Activated T-helper 1 cell treated with anti-CD3 and anti-CD28 coated beads, Interleukin-2, amount 50 U/mL, for 16 hours (primary cell): ENCODE data around the gene PHF5A.

Experiments used
- DNase-seq, 2 donors: peaks; one replicate each; pipeline ENCODE4 v3.0.0-alpha.2; 2020; ENCODE audit warnings: low read depth in 1 of 2, low spot score in 1 of 2

Gene PHF5A, protein sequence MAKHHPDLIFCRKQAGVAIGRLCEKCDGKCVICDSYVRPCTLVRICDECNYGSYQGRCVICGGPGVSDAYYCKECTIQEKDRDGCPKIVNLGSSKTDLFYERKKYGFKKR

DNA sequence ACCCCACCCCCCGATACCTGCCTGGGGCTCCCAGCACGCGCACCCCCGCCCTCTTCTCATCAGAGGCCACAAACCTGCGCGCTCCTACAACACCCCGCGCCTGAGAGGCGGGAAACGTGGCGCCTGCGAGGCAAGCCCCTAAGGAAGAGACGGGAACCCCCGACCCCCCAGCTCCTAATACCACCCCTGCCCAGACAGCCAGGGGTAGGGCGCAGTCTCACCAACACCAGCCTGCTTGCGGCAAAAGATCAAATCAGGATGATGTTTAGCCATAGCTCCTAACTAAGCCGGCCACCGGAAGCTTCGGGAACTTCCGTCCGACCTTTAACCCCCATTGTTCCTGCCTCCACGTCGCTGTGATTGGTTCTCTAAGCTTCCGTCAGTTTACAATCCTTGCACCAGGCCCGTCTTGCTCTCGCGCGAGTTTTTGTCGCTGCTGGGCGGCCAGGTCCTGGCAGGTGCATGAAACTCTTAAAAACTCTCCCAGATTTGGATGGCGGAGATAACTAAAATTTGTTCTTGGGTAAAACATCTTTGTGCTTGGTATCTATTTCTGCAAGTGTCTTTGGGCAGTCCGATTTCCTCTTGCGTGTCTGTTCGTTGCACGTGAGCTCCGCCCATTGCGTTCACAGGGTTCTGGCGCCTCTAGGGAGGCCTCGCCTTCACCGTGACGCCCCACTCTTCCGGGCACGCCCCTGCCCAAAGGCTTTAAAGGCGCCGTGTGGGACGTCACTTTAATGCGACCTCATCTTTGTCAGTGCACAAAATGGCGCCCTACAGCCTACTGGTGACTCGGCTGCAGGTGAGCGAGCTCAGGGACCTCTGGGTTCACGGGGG, at the start of gene PHF5A, which contains the start of gene ACO2:
Gene PHF5A, minus strand, starts transcription at position 312 of the 837 bp plus-strand sequence. Its CDS starts 39 bp downstream, at position 273.
Gene ACO2, plus strand, starts transcription at position 737 of the 837 bp plus-strand sequence. Its CDS starts 30 bp downstream, at position 767.
- peak; percentile 96 to 97 for DNase-seq

DNA sequence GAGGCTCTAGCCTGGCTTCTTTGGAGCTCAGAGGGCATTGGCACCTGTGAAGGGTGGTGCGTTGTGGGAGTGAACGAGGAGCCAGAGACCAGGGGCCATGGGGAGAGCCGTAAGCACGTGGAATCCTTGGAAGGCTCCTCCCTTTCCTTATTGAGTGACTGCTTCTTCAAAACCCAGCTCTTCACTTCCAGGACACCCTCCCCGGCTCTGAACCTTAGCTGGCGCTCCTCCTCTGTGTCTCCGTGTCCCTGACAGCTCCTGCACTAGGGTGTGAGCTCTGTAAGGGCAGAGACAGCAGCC, 49.5 kb upstream of the PHF5A start:
- DNase-seq: no peak

DNA sequence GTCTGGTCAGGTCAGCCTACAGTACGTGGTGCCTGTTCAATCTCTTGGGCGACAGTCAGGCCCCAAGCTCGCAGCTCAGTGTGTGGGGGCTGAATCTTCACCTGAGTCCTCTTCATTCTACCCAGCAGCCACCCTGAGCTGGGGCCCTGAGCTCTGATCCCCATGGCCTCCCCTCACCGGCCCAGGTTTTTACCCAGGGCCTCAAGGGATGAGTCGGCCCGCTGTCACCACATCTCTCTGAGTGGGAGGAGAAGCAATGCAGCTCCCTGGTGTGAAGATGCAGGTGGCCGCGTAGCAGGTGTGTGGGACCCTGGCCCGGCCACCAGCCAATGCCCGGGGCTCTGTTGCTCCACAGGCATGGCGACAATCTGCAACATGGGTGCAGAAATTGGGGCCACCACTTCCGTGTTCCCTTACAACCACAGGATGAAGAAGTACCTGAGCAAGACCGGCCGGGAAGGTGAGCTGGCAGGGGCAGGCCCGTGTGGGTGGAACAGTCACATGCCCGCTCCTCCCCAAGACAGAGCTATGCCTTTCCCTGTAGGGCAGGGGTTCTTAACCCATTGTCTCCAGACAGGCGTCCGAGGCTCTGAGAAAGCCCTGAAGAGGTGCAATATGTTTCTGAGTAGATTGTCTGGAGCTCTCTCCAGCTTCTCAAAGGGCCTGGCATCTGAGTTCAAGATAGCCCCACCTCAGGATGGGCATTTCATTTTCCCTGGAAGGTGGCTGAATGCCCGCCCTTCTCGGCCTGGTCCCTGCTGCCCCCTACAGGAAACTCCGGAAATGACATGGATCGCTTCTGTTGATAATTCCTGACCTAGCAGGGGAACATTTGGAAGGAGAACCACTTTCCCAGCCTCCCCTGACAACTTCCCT, 48.9 kb upstream of the PHF5A start:
- peak in 1 of 2 donors; percentile 17 for DNase-seq

DNA sequence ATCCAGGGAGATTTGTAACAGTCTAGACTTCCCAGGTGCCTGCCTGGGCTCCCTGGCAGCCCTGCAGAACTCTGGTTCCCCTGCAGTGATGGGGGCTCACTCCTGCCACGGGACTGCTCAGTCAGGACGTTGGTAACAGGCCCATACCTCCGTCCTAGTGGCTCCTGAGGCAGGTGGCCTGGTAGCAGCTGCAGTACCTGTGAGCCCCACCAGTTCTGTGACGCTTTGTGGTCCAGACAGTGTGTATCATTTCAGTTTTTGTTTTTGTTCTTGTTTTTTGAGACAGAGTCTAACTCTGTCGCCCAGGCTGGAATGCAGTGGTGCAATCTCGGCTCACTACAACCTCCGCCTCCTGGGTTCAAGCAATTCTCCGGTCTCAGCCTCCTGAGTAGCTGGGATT, 48.0 kb upstream of the PHF5A start:
- DNase-seq: no peak

DNA sequence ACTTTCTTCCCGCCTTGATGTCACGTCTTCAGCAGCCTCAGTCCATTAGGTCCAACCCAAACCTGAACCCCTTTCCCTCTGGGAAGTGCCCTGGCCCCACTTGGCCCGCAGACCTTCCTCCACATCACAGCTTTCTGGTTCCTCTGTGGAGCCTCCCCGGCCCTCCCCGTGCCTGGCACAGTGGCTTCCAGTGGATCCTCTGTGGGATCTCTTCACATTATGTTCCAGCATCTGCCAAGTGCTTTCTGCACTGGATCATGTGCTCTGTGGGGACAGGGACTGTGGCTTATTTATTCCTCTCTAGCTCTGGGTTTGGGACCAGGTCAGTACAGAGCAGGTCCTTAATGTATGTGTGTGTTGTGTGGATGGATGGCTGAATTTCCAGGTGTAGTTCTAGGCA, 44.9 kb upstream of the PHF5A start:
- DNase-seq: no peak

DNA sequence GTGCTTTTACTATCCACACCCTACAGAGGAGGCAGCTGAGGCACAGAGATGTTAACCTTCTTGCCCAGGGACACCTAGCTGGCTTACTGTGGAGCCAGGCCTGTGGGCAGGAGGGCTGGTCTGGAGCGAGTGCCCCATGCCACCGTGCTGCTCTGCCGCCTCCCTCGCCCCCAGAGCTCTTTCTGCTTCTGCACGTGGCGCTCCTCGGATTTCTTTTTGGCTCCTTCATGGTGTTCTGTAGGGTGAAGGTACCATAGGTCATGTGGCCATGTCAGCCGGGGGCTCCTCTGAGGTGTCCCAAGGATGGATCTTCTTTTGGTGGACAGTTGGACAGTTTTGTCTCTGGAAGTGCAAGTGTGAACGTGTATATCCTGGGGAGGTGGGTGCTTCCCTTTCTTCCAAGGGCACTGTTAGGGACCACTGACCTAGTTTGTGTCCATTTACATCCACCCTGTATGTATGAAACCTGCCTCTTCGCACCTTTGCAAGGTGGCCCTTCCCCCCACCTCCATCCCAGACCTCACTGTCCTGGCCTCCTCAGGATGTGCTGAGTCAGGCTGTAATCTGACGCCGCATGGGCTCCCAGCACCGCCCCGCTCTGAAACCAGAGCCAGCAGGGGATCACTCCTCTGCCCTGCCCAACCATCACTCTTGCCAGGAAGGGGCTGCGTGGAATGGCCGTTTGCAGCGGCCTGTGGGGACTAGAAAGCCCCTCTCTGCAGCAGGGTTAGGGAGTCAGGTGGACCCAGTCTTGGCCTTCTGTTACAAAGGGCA, 44.1 kb upstream of the PHF5A start:
- no peak for DNase-seq

DNA sequence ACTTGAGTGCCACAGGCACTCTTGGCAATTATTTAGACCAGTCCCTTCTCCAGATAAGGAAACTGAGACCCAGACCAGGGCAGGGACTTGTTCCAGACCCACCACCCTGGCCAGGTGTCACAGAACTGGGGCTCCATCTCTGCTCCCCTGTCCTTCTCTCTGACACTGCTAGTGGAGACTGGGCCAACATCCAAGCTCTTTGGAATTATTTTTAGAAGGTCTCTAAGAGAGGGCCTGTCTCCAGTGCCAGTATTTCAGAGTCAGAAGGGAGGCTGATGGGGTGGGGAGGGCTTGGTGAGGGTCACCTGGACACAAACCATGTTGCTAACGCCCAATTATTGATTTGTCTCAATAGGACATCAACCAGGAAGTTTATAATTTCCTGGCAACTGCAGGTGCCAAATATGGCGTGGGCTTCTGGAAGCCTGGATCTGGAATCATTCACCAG, 43.1 kb upstream of the PHF5A start:
- DNase-seq: no peak

DNA sequence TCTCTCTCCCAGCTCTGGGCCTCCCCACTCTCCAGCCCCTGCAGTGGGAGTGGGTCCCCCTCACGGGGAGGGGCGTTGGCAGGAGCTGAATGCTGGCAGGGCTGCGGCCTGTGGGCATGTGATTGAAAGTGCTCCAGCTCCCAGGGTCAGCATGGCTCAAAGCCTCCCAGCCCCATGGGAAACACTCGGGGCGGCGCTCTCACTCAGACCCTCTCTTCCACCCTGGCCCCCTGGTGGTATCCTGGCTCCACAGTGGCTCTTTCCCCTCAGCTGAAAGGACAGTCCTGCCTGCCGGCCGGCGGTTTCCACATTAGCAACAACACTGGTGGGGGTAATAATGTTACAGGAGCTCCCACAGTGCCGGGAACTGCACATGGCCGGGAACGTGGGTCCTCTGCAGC, 40.3 kb upstream of the PHF5A start:
- no peak for DNase-seq

DNA sequence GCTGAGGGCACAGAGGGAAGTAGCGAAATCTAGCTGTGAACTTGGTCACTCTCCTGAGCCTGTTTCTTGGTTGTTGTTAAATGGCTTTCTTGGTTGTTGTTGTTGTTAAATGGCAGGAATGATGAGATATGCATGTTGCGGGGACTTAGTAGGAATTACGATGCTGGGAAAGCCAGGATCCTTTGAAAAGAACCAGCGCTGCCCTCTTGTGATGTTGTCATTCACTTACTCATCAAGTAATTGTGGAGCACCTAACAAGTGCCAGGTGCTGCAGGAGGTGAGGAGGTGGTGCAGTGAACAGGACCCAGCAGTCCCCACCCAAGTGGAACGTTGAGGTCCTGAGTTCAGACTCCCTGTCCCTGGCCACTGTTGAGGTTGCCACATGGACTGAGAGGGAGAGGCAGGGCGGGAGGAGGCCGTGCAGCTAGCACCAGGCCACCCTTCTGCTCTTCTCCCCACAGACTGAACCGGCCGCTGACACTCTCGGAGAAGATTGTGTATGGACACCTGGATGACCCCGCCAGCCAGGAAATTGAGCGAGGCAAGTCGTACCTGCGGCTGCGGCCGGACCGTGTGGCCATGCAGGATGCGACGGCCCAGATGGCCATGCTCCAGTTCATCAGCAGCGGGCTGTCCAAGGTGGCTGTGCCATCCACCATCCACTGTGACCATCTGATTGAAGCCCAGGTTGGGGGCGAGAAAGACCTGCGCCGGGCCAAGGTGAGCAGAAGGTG, 39.0 kb upstream of the PHF5A start:
- no peak for DNase-seq

DNA sequence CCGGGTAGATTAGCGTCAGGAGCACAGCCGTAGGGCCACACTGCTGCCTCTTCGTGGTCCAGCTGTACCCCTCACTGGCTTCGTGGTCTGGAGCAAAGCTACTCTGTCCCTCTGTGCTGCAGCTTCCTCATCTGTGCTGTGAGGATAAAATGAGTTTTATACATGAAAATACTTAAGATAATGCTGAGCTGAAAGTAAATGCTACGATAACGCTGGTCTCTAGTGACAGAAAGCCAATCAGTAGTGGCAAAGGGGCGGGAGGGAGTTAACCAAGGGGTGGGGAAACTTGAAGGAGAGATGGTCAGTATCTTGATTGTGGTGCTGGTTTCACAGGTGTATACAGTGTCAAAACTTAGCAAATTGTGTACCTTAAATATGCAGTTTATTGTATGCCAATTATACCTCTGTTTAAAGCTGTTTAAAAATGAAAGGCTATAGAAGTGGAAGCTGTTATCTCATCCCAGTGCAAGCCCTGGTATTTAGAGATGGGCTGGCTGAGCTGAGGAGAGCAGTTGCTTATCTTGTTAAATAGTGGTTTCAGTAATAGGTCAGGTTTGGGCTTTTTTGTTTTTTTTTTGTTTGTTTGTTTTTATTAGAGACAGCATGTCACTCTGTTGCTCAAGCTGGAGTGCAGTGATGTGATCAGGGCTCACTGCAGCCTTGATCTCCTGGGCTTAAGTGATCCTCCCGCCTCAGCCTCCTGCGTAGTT, 37.2 kb upstream of the PHF5A start:
- no peak for DNase-seq

DNA sequence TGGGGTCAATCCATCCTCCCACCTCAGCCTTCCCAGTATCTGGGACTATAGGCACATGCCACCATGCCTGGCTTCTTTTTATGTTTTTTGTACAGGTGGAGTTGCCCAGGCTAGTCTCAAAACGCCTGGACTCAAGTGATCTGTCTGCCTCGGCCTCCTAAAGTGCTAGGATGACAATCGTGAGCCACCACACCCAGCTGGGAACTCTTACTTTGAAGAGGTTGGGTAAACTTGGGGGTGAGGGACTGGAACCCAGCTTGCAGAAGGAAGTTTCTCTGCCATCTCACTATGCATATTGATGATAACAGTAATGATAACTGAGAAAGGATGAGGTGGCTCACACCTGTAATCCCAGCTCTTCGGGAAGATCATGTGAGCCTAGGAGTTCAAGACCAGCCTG, 36.3 kb upstream of the PHF5A start:
- no peak for DNase-seq

DNA sequence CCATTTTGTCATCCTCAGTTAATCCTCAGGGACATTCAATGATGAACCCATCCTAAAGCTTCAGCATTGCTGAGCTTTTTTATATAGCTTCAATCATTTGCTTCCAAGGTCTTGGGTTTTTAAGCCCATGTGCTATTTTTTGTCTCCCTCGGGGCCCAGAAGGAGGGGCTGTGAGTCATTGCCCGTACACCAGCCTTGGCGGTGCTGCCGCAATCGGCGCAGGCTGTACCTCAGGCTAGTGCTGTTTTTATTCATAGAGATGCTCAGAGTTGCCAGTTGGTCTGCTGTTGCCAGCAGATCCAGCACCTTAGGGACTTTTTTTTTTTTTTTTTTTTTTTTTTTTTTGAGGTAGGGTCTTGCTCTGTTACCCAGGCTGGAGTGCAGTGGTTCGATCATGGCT, 35.9 kb upstream of the PHF5A start:
- DNase-seq: no peak

DNA sequence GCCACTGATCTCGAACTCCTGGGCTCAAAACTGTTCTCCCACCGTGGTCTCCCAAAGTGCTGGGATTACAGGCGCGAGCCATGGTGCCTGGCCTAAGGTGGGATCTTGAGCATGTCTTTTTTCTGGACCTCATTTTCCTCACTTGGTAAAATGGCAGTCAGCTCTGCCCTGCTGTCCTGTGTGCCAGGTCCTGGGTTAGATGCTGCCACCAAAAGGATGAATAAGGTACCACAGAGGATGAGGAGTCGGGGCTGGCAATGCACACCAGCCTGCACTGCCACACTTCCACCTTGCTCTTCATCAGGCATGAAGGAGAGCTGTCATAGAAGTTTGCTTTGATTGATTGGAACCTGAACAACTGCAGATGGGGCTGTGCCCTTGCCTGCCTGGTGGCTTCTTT, 32.7 kb upstream of the PHF5A start:
- no peak for DNase-seq

DNA sequence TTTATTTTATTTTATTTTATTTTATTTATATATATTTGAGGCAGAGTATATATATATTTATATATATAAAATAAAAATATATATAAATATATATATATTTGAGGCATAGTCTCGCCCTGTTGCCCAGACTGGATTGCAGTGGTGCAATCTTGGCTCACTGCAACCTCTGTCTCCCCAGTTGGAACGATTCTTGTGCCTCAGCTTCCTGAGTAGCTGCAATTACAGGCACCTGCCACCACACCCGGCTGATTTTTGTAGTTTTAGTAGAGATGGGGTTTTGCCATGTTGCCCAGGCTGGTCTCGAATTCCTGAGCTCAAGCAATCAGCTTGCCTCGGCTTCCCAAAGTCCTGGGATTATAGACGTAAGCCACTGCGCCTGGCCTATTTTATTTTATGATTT, 31.8 kb upstream of the PHF5A start:
- DNase-seq: no peak

DNA sequence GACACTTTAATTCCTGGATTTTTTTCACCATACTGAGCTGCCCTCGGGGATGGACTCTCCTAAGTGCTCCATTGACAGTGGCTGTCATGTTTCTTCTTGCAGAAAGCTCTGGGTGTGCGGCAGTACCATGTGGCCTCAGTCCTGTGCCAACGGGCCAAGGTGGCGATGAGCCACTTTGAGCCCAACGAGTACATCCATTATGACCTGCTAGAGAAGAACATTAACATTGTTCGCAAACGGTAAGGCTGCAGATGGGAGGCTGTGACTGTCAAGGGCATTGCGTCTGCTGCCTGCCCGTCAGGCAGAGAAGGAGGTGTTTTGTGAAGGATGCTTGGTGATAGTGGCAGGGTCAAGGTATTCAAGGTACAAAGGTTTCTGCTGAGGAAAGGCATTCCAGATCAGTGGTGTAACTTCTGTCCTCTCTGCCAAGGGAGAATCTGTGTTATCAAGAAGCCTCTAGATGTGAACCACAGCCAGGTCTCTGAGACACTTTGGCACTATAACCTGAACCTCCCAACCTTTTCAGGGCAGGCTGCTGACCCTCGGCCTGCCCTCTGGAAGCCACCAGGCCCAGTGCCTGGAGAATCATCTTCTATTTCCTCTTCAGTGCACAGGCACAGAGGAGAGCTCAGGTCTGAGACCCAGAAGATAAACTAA, 31.3 kb upstream of the PHF5A start:
- DNase-seq: no peak

DNA sequence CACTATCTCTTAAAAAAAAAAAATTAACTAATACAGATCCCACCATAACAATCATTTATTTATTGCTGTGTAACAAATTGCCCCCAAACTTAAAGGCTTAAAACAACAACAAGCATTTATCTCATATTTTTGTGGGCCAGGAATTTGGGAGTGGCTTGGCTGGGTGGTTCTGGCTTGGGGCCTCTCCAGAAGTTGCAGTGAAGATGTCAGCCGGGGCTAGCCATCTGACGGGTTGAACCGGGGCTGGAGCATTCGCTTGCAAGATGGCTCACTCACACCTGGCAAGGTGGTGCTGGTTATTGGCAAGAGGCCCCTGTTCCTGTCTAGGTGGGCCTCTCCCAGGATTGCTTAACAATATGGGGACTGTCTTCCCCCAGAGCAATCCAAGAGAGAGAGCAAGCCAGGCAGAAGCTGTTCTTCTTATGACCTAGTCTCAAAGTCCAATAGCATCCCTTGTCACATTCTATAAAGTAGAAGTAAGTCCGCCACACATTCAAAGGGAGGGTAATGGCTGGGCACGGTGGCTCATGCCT, 29.9 kb upstream of the PHF5A start:
- no peak for DNase-seq

DNA sequence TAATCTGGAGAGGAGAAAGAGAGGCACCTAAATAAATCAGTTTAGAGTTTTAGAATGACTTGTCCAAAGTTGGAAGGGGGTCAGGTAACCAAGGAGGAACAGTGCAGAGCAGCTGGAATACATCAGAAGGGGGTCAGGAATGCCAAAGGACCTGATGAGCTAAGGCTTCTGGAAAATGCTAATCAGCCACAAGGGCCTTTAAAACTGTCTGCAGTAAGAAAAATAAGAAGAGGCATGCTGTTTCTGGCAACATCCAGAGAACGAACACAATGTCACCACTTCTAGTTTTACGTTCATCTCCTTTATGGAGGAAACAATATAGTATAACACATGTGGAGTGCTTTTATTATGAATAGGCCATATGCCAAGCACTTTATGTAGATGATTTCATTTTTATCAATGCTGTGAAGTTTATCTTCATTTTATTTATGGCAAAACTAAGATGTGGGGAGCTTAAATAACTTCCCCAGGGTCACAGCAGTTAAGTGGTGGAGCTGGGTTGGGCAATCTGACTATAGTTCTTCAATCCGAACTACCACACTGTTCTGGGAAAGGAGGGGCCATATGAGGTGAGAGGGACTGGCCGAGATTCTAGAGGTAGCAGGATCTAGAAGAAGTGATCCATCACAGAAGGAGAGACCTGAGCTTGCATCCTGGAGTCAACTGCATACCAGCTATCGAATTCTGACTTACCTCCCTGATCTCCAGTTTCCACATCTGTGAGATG, 23.0 kb upstream of the PHF5A start:
- no peak for DNase-seq

DNA sequence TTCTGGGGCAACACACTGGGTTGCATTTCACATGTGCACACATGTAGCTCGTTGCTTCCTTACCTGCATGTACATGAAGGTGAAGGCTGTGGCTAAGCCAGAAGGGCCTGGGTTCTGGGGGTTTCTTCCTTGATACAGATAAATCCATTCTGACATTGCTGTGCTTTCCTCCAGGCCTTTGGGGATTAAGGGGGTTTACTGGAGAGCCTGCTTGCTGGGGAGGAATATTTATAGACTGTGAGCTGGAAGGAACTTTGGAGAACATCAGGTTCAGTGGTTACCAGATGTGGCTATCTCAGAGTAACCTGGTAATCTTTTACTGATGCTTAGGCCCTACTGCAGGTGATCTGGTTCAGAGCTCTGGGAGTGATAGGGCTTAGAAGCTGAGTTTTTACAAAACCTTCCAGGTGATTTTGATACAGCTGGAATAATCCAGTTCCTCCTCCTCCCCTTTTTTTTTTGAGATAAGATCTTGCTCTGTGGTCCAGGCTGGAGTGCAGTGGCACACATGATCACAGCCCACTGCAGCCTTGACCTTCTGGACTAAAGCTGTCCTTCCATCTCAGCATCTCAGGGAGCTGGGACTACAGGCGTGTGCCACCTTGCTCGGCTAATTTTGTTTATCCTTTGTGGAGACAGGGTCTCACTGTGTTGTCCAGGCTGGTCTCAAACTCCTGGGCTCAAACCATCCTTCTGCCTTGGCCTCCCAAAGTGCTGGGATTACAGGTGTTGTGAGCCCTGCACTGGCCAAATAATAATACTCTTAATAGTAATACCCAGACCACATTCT, 20.3 kb upstream of the PHF5A start:
- DNase-seq: no peak
